NCI-H1105 (cell line): ENCODE measurements around the gene TBC1D19.
"Not testable (repeated sequence)": the region's sequence is repeated elsewhere in the genome, so short reads cannot be mapped to it uniquely, and the experiment has no call there.

Source experiments
- DNase-seq: peaks from one replicate; lab custom pipeline; 2025; lab: John Stamatoyannopoulos, UW

TBC1D19 gene

DNA sequence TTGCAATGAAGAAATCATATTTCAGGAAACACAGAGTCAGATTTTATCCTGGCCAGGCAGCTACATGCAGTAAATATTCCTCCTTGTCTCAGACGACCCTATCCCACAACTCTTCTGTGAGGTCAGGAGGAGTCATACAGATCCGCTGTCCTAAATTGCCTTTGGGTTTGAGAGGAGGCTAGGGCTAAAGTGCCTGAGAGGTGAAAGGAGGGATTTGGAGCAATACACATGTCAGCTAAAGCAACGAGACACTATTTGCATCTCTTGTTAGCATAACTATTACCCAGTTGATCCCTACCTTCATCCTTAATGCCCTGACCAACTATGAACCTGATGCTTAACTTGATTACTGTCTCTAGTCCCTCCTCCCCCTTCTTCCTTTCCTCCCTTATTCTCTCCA is 98.6 kb downstream of the TBC1D19 start:
- no peak for DNase-seq

DNA sequence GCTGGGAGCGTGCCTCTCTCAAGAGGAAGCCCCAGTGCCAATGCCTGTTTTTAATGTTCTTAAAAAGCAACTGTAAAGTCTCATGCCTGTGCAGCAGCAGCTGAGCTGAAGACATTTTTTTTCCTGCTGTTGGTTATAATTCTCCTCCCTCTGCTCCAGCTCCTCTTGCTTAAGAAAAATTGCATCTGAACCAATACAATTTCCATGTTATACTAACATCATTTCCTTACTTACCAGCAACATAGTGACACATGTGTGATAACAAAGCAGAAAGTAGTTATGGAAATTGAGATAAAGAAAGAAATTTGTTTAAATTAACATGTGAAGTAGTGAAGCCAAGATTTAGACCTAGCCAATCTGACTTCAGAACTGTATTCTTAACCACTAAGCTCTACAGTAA is 101.4 kb downstream of the TBC1D19 start:
- no peak for DNase-seq

DNA sequence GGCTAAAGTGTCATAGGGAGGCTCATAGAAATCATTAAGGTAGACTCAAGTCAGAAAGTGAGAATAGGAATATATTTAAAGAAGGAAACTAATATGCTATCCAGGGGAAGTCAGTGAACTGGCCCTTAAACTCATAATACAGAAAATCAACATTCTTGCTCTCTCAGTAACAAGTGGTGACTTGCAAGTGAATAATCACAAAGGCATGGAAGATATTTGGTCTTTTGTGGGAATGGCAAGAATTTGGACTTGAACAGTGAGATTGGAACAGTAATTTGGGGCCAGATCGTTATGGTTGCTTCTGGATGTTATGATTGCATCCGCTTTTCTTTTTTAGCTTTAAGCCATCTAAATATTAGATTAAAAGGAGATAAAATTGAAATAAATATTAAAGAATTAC is 103.8 kb downstream of the TBC1D19 start:
- no peak for DNase-seq

DNA sequence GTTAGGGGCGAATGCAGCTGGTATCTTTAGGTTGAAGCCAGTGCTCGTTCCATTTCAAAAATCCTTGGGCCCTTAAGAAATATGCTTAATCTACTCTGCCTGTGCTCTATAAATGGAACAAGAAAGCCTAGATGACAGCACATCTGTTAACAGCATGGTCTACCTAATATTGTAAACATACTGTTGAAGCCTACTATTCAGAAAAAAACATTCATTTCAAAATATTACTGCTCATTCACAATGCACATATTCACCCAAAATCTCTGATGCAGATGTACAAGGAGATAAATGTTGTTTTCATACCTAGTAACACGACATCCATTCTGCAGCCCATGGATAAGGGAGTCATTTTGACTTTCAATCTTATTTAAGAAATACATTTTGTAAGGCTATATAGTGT is 106.6 kb downstream of the TBC1D19 start:
- no peak for DNase-seq

DNA sequence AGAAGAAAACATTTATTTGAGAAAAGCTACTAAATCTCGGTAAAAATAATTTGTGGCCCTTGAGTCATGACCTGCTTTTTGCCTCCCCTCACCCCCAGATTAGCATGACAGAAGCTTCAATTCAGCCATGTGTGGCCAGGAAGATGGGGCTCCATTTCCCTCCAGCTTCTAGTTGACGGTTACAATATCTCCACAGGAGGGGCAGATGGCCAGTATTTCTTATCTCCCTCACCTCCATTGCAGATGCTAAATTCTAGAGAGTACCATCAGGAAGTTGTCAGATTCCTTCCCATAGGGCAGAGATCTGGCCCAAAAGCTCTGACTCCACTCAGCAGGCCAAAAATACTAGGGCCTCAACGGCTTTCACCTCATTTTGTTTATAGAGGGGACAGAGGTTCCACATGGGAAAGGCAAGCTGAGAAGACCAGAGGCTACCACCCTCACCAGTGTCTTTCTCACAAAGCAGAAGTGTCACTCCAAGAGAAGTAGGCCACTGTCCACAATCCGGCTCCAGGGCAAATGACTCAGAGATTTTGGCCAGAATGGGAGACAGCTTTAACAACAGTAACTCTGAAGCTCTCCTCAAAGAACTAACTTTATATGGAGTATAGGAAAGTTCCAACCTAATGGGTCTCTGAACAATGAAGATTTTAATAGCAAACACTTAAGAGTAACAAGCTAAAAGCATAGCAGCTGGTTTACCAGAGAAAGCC is 108.3 kb downstream of the TBC1D19 start:
- DNase-seq: no peak

DNA sequence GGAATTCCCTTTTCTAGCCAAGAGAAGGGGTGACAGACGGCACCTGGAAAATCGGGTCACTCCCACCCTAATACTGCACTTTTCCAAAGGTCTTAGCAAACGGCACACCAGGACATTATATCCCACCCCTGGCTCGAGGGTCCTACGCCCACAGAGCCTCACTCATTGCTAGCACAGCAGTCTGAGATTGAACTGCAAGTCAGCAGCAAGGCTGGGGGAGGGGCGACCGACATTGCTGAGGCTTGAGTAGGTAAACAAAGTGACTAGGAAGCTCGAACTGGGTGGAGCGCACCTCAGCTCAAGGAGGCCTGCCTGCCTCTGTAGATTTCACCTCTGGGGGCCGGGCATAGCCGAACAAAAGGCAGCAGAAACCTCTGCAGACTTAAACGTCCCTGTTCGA is 110.2 kb downstream of the TBC1D19 start:
- not testable (repeated sequence) for DNase-seq

DNA sequence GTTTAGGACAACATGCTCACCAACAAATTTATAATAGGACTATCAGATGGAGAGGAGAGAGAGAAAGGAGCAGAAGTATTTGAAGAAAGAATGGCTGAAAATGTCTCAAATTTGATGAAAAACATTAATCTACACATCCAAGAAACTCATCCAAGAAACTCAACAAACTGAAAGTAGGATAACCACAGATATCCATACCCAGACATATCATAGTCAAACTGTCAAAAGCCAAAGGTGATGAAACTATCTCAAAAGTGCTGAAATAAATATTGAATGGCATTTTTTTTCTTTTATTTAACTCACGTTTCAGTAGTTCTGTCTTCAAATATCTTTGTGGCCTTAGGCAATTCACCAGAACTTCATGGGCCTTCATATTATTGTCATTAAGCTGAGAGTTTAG is 116.2 kb downstream of the TBC1D19 start:
- no peak for DNase-seq

DNA sequence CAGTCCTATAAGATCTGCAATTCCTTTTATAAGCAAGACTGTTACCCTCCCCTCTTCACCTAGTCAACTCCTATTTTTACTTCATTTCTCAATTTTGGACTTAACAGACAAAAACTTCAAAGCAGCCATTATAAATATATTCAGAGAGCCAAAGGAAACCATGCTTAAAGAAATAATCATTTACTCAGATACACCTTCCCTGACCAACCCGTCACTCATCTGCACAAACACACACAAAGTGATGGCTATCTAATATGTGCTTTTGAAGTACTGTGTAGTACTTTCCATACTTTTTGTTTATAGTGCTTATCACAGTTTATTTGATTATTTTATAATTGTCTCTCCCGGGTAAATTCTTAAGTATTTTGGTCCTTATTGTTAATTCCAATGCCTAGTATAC is 117.2 kb downstream of the TBC1D19 start:
- DNase-seq: no peak

DNA sequence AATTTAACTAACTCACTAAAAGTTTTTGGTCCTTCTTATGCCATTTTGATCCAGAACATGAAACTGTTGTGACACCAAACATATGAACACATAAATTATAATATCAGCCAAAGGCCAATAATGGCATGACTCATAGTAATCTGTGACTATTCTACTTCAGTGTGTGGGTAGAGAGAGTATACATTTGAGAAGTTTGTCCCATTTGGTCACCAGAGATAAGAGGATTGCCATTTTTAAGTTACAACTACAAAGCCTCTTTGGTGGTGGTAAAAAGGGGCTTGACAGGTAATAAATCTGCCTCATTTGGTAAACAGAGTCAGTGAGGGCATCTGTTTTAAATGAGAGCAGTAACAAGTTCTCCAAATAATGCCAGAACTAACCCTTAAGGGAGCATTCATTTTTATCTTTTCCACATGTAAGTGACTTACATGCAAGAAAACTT is 117.9 kb downstream of the TBC1D19 start:
- no peak for DNase-seq

DNA sequence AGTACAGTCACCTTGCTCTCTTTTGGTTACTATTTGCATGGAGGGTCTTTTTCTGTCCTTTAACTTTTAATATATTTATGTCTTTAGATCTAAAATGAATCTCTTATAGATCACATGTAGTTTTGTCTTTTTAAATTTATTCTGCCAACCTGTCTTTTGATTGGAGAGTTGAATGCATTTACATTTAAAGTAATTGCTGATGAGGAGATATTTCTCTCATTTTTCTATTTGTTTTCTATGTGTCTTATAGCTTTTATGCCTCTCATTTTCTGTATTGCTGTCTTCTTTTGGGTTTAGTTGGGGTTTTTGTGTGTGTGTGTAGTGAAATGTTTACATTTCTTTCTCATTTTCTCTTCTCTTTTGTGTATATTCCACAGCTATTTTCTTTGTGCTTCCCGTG is 123.5 kb downstream of the TBC1D19 start:
- no peak for DNase-seq

DNA sequence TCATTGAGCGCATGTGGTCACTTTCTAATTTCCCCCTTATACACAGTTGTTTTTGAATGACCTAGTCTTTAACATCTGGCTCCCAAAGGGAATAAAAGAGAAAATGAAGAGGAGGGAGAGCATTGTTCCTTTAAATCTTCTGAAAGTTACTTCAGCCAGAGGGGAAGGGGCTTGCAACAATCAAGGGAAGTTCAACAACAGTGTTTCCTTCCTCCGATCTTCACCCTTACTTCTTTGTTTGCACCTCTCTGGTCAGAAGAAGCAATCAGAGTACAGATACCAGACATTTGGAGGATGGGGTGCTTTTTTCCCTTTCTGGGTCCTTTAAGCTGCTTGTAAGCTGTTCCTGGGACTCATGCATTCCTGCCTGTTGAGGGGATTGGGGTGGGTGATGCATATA is 125.4 kb downstream of the TBC1D19 start:
- DNase-seq: no peak

DNA sequence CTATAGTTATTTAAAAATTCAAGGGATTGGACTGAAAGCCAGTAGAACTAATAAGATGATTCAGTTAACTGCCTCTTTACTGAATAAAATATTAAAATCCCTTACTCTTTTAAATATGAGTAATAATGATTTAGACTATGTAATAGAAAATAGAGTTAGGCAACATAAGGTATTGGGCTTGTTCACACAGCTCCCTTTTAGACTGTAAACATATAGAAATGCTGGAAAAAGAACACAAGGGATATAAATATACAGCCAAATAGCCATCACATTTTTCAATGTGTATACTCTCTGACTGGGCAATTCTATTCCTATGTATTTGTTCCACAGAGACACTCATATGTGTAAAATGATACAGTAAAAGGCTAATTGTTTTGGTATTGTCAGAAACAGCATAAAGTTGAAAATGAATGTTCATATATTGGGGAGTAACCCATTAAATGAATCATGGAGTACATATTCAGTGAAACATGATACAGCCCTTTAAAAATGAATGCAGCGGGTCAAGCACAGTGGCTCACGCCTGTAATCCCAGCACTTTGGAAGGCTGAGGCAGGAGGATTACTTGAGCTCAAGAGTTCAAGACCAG is 129.8 kb downstream of the TBC1D19 start:
- DNase-seq: no peak

DNA sequence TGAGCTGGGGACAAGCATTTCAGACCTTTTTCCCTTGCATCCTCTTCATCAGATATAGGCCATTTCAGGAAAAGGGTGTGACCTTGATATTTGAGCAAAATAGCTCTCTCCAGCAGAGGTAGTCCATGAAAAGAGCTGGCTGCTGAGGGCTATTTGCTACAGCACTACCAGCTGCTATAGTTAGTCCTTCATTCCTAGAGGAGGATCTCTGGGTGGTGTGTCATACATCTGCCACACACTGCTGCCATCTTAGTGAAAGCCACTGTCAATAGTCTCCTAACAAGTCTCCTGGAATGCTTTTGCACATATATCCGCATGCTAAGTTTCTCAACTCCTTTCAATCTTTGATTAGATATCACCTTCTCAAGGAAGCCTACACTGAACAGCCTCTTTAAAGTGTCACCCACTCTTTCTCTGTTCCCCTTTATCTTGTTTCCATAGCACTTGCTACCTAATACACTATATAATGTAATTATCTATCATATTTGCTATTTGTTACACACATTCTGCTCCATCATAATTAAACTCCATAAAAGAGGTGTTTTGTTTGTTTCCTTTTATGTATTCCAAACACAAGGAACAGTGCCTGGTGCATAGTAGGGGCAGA is 131.9 kb downstream of the TBC1D19 start:
- no peak for DNase-seq

DNA sequence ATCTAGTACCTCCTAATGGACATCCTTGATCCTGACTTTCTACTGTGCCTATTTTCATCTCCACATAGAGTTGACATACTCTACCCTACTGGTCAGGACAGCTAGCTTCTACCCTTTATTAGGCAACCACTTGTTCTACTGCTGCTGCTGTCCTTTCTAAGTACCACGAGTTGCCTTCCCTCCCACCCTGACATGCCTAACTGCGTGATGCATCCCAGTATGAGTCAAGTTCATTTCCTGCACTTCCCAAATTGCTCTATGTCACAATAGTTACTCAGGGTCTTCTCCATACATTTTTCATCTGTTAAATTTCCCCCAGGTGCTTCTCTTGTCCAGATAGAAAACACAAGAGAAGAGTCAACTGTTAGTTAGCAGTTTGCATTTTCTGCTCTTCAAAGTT is 133.4 kb downstream of the TBC1D19 start:
- no peak for DNase-seq

DNA sequence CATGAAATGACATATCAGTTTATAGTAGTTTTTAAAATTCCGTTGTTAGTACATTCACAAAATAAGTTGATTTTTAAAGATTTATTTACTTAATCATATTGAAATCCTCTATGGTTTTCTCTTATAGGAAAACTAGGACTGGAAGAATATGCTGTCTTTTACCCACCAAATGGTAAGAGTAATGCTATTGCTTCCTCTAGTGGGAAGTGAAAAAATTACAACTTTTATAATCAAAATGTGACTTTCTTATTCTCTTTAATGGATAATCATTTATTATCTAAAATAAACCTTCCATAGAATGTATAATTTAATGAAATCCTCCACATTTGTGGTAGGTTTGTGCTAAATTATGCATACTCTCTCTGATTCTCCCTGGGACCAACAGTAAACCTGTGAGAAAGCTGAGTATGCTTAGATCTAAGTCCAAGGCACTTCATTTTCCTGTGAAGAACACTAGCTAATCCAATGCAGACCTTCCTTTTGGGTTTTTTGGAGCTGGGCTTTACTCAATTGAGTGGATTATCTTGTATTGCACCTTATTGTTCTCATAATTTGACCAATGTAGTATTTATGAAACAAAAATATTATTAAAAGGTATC is 136.2 kb downstream of the TBC1D19 start:
- no peak for DNase-seq

DNA sequence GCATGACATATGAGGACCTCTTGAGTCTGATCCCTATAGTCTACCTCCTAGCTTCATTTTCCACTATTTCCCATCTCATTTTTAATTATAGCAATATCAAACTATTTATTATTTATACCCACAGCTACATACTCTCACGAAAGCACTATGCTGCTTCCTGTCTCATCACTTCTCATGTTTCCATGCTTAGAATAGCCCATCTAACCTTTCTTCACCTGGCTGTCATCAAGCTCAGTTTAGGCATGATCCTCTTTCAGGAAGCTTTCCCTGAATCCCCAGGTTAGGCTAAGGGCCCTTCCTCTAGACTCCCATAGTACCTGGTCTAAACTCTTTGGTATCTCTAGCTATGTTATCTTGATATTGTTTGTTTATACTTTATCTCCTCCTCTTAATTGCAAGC is 137.8 kb downstream of the TBC1D19 start:
- DNase-seq: no peak

DNA sequence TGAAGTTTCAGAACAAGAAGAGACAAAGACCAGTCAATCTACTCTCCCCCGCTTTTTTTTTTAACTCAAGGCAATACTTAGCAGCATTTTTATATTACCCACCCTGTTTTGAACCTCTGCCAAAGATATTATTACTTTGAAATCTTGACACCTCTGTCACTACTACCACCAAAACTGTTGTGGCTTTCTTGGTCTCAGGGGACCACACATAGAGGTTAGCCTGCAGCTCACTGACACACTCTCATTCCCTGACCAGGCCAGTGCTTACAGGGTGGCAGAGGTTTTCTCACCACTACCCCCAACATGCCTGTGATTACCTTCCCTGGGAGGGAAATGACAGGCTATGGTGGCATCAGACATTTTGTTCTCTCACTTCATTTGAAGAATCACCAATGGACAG is 139.3 kb downstream of the TBC1D19 start:
- DNase-seq: no peak

DNA sequence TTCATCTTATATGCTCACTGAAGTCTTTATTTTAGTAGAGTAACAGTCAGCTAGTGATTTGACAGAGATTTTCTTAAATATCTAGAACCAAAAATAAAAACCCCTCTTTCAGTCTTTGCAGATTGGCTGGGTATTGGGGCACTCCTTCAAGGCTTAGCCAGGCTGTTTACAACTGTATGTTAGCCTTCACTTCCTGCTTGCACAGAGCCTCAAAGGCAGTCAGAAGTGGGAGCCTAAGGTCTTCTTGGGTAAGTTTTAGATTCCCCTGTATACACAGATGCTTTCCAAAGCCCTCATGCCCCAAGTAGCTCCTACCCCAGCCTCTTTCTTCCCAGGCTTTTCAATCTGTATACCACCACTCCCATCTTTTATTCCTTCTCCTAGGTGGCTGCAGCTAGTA is 140.7 kb downstream of the TBC1D19 start:
- DNase-seq: no peak

DNA sequence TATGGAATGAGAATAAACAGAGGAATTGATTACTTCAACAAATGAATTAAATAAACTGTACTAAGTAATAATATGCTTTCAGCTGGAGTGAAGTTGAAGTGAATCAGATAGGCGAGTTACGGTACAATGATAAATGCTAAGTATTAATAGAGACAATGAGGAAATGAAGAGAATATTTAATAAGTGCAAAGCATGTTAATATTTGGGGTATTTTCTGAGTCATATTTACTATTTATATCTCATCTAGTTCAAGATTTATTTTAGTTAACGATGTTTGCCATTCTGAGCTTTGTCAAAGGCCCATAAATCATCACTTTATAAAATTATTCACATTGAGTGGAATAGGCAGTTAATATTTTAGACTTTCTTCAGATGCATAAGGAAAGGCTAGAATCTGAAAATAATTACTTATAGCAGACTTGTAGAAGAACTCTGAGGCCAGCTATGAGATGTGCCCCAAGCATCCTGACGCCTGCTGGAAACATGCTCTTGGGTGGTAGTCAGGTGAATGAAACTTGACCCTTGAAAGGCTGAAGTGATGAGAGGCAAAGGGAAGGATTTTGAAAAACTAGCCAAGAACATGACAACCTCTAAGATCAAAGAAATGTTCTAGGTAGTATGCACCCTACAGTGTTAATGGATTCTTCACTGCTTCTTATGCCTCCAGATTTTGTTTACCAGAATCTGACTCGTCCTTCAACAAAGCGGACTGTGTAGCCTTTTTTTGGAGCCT is 142.9 kb downstream of the TBC1D19 start:
- no peak for DNase-seq

DNA sequence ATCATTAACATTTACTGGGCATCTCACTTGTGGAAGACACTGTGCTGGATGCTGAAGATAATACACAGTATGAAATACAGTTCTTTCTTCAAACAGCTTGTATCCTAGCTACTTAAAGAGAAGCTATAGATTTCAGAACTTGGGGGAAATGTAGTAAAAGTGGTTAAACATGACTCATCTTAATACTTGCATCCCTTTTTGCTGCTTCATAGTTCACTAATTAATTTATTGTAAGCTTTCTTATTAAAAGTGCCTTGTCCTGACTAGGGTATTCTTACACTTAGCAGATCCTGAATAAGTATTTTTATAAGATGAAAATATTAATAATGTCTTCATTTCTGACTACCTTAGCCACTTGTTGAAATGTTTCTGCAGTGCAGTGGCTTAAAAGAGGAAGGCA is 144.0 kb downstream of the TBC1D19 start:
- no peak for DNase-seq

DNA sequence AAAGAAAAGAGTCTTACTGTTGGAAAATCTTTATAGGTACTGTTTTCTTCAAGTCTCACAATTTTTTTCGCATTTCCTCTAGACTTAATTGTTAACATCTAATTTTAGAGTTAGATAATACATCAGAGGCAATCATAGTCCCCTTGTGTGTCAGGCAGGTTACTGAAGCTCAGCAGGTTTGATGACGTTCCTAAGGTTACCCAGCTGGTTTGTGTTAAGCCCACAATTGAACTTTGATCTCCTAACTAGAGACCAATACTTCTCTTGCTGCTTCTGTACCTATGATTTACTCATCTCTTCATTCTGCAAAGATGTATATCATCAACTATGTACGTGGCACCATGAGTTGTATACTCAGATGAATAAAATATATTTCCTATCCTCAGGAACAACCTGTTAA is 145.1 kb downstream of the TBC1D19 start:
- DNase-seq: no peak

DNA sequence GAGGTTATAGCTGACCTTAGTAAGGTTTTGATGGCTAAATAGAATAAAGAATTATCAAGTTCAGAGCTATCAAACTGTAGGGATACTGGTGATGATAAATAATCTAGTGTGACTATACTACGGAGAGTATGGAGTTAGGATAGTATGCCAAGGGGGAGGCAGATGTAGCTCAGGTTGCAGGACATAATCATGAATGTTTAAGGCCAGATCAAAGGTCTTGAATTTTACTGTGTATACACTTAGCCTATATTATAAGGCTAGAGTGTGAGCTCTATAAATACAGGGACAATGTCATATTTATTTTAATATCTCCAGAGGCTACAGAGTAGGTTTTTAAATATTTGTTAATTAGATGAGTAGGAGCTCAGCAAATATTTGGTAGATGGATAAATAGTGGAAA is 145.7 kb downstream of the TBC1D19 start:
- DNase-seq: no peak
